Right lobe of liver (tissue), 6 donors: ENCODE results near the gene TPPP2. TPM values are rescaled to one million over a fixed set of nuclear protein-coding genes. Genes with fewer than 3 reads are reported as not detected.

Source experiments
- ATAC-seq, 4 donors: fragments of 200-7000 bp; cut with Tn5 transposase; one replicate each; pipeline ENCODE4 v1.9.1; 2020; ENCODE audit warnings: mild to moderate bottlenecking in 4 of 4, moderate library complexity in 4 of 4
- DNase-seq, 3 donors: peaks; one replicate each; pipeline ENCODE4 v3.0.0-alpha.2; 2020
- H3K27ac ChIP-seq, 3 donors: fragments of 200-600 bp; one replicate each; pipeline ENCODE4 v1.8.0; 2022
- H3K27me3 ChIP-seq, 2 donors: fragments of 200-600 bp; one replicate each; pipeline ENCODE4 v1.8.0; 2022
- H3K36me3 ChIP-seq, 4 donors: fragments of 200-600 bp; sonication (generic) in 1 of 4; one replicate each; pipeline versions ENCODE4 v1.5.1 to v1.8.0; 2017 to 2022; ENCODE audit warnings: control low read depth in 1 of 4
- H3K4me1 ChIP-seq, 4 donors: fragments of 200-600 bp; sonication (generic) in 1 of 4; one replicate each; pipeline versions ENCODE4 v1.5.1 to v1.8.0; 2017 to 2022; ENCODE audit warnings: control low read depth in 1 of 4
- H3K4me3 ChIP-seq, 3 donors: fragments of 200-600 bp; one replicate each; pipeline ENCODE4 v1.8.0; 2022
- H3K9me3 ChIP-seq, 4 donors: fragments of 200-600 bp; sonication (generic) in 1 of 4; one replicate each; pipeline versions ENCODE4 v1.5.1 to v1.8.0; 2017 to 2022; ENCODE audit warnings: control low read depth in 1 of 4
- CTCF ChIP-seq, 4 donors: fragments of 200-600 bp in 3 of 4; fragments of 450-650 bp in 1 of 4; IDR thresholded peaks; one replicate each; pipeline versions ENCODE4 v1.5.1 to v1.8.0; 2016 to 2022; ENCODE audit warnings: antibody characterized with exemption in 4 of 4, mild to moderate bottlenecking in 2 of 4
- POLR2A ChIP-seq: fragments of 450-650 bp; IDR thresholded peaks from one replicate; pipeline ENCODE4 v1.6.1; 2017; ENCODE audit warnings: antibody characterized with exemption, mild to moderate bottlenecking
- whole genome bisulfite sequencing: methylation state at CpG from one replicate; pipeline ENCODE4 v1.1.6; 2018; ENCODE audit warnings: low coverage, low lambda C conversion rate; ENCODE audit not compliant: insufficient coverage; ENCODE audit errors: missing lambda C conversion rate; 5-methylcytosine and 5-hydroxymethylcytosine counted together
- intact Hi-C, 2 donors: fragments of 100-400 bp; cut with DNase I; formaldehyde crosslinking; loops; one replicate each; pipeline versions ENCODE4 v1.11.2 to v1.14.1; 2022
- total RNA-seq, 6 experiments: library from RNA; depleted of rRNA in 2 of 6; stranded (reverse); fragments of >200 nt in 2 of 6; fragmentation: NEBNext Ultra II Directional in 3 of 6; extraction: Animal tissue kit (Norgen Biotek cat#: 25700) in 3 of 6; gene quantifications; one replicate each; pipeline versions ENCODE4 v1.1.0 to v1.2.4, GENCODE V29; 2016 to 2023
- donor health status: DM: no; HTN: yes; CAD: no.
- donor health status: DM: no; HTN: no; CAD: no.
- donor health status: DM: no; HTN: no; CAD: no.
- donor health status: DM: no; HTN: yes; CAD: no.
- donor health status: DM: no; HTN: yes; CAD: no.

The TPPP2 gene
- total RNA-seq, 6 experiments from 2014 or later = 0.24 to 3.4 (median 1.6) TPM

- DNase-seq (peak; percentile 43 to 89 (median 74)), ATAC-seq (peak; percentile 79 to 90 (median 83))
- Histone ChIP-seq H3K4me1 (peaks cover 0 to 51% (median 19%) of the 10 kb centered on the region in 4 donors), H3K27ac (peak overlapping the region; percentile 24 to 74 (median 54)), H3K4me3 (peak overlapping the region in 2 of 3 donors; percentile 6 to 34), H3K36me3 (no peaks in the 10 kb centered on the region), H3K27me3 (no peaks in the 10 kb centered on the region), H3K9me3 (no peaks in the 10 kb centered on the region)
- WGBS = 21% methylated on average over 4 of the region's 5 CpGs
- intact Hi-C loops = loop anchor here in 1 of 2 donors (5.0 kb wide), 1 partner anchor 47 kb away; the partner anchor contains the start of gene TMEM253
- TF ChIP-seq POLR2A (peak; percentile 53), CTCF (IDR thresholded peaks at IDR 0.05) (peak in 1 of 4 donors; percentile 39)
Observed at GRCh38 chr14:21055432-21056117, 25.6 kb downstream of the TPPP2 start.

GRCh38 chr14:21056520-21057163, 26.6 kb downstream of the TPPP2 start:
- Histone ChIP-seq H3K27me3 (no peaks in the 10 kb centered on the region), H3K27ac (peak overlapping the region in 2 of 3 donors; percentile 54 to 74), H3K9me3 (no peaks in the 10 kb centered on the region), H3K4me1 (peaks cover 0 to 59% (median 19%) of the 10 kb centered on the region in 4 donors), H3K36me3 (no peaks in the 10 kb centered on the region), H3K4me3 (peak overlapping the region in 1 of 3 donors; percentile 6)
- peak in 1 of 3 donors; percentile 46 for DNase-seq
- intact Hi-C loops = loop anchor here in 1 of 2 donors (5.0 kb wide), 1 partner anchor 46 kb away; the partner anchor contains the start of gene TMEM253
- no peak for TF ChIP-seq POLR2A
- no peak for TF ChIP-seq CTCF (IDR thresholded peaks at IDR 0.05)
- peak in 1 of 4 donors; percentile 9 for ATAC-seq
- 53% methylated on average over 9 of the region's 10 CpGs for WGBS

GRCh38 chr14:21057803-21058675, 28.0 kb downstream of the TPPP2 start, which contains the start of gene RNASE8:
Gene RNASE8 (plus strand): TSS chr14:21057822. CDS start chr14:21057893, 71 bp downstream.
- no peak for TF ChIP-seq POLR2A
- TF ChIP-seq CTCF (IDR thresholded peaks at IDR 0.05) = peak in 2 of 4 donors; percentile 10 to 23
- no peaks in the 10 kb centered on the region for H3K27me3 ChIP-seq
- H3K27ac ChIP-seq = peak within 1 kb of the TSS in 2 of 3 donors; percentile 54 to 74
- no peaks in the 10 kb centered on the region for H3K36me3 ChIP-seq
- intact Hi-C loops = loop anchor here in 1 of 2 donors (5.0 kb wide), 1 partner anchor 44 kb away; the partner anchor contains the start of gene TMEM253
- DNase-seq = peak in 1 of 3 donors; percentile 25
- 55% methylated on average over 6 of the region's 8 CpGs for WGBS
- peak in 1 of 4 donors; percentile 2 for ATAC-seq
- H3K9me3 ChIP-seq = no peaks in the 10 kb centered on the region
- H3K4me3 ChIP-seq = no peak within 1 kb of the TSS
- peaks cover 0 to 61% (median 16%) of the 10 kb centered on the region in 4 donors for H3K4me1 ChIP-seq

- Histone ChIP-seq H3K36me3 (no peaks in the 10 kb centered on the region), H3K4me1 (peaks cover 0 to 60% (median 16%) of the 10 kb centered on the region in 4 donors), H3K9me3 (no peaks in the 10 kb centered on the region), H3K4me3 (no peak overlapping the region), H3K27me3 (no peaks in the 10 kb centered on the region), H3K27ac (no peak overlapping the region)
- TF ChIP-seq POLR2A = no peak
- WGBS = 60% methylated on average over 2 of the region's 5 CpGs
- ATAC-seq (no peak), DNase-seq (no peak)
- intact Hi-C loops = loop anchor here in 1 of 2 donors (5.0 kb wide), 1 partner anchor 43 kb away; the partner anchor contains the start of gene TMEM253
Observed at GRCh38 chr14:21058903-21059302, 28.9 kb downstream of the TPPP2 start.
